Neuron (in vitro differentiated cells): Measurements from ENCODE around the gene ROBO1.

Experiments used
- H2AFZ ChIP-seq: one replicate; pipeline ENCODE4 v1.6.1; 2013; ENCODE audit warnings: low read depth, mild to moderate bottlenecking, inconsistent platforms, low read length, moderate library complexity
- H3K27me3 ChIP-seq: one replicate; pipeline ENCODE4 v1.6.1; 2013; ENCODE audit warnings: low read length; ENCODE audit not compliant: insufficient read depth
- H3K36me3 ChIP-seq: one replicate; pipeline ENCODE4 v1.6.1; 2013; ENCODE audit warnings: low read length; ENCODE audit not compliant: insufficient read depth
- H3K4me1 ChIP-seq: one replicate; pipeline ENCODE4 v1.6.1; 2013; ENCODE audit warnings: low read length; ENCODE audit not compliant: insufficient read depth
- H3K4me3 ChIP-seq: 2 replicates; pipeline ENCODE4 v1.5.1; 2013; ENCODE audit warnings: mild to moderate bottlenecking, low read length, moderate library complexity
- H3K9me3 ChIP-seq: one replicate; pipeline ENCODE4 v1.6.1; 2013; ENCODE audit warnings: low read length

The ROBO1 gene

DNA sequence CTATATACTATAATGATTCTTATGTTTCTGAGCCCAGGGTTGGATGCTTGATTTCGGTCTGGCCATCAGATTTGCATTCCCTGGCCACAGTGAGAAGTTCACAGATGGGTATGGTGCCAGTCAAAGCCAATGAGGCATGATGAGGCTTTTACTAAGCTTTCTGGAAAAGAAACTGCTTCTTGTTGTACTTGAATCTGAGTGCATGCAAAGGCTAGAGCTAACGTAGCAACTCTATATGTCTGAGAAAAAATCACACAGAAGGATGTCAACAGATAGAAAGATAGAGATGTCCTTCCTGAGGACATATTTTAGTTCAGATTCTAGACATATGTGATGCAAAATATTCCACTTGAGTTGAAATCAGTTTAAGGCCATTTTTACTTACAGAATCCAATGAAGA, 608.1 kb downstream of the ROBO1 start:
- H3K36me3 ChIP-seq = no peaks in the 10 kb centered on the region
- H3K9me3 ChIP-seq = no peaks in the 10 kb centered on the region
- no peak overlapping the region for H3K4me3 ChIP-seq
- peaks cover 14% of the 10 kb centered on the region for H3K4me1 ChIP-seq
- H3K27me3 ChIP-seq = no peaks in the 10 kb centered on the region
- H2AFZ ChIP-seq = no peak overlapping the region

- H3K27me3 ChIP-seq = no peaks in the 10 kb centered on the region
- H3K4me3 ChIP-seq = no peak overlapping the region
- H3K4me1 ChIP-seq = peaks cover 22% of the 10 kb centered on the region
- H2AFZ ChIP-seq = no peak overlapping the region
- no peaks in the 10 kb centered on the region for H3K36me3 ChIP-seq
- no peaks in the 10 kb centered on the region for H3K9me3 ChIP-seq
Observed at GRCh38 chr3:79157191-79157590, 610.6 kb downstream of the ROBO1 start.

- H3K9me3 ChIP-seq = no peaks in the 10 kb centered on the region
- no peaks in the 10 kb centered on the region for H3K27me3 ChIP-seq
- H3K4me1 ChIP-seq = peaks cover 22% of the 10 kb centered on the region
- H3K4me3 ChIP-seq = no peak overlapping the region
- H2AFZ ChIP-seq = no peak overlapping the region
- no peaks in the 10 kb centered on the region for H3K36me3 ChIP-seq
Observed at GRCh38 chr3:79154865-79155264, 612.9 kb downstream of the ROBO1 start.

DNA sequence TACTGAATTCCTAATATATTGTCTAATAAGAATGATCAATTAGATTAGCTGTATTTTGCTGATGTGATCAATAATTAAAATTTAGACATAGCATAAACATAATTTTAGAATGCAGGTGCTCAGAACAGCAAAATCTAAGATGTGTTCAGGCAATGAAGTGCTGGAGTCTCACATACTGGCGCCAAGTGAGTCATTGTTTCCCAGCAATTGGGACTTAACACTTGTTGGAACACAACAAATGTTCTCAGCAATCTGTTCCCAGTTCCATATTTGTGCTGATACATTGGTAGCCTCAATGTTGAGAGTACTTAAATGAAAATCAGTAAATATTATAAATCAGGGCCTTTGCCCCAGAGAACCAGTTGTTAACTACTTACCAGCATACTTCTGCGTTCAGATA, 619.0 kb downstream of the ROBO1 start:
- no peaks in the 10 kb centered on the region for H3K9me3 ChIP-seq
- H2AFZ ChIP-seq = no peak overlapping the region
- H3K36me3 ChIP-seq = no peaks in the 10 kb centered on the region
- H3K27me3 ChIP-seq = no peaks in the 10 kb centered on the region
- H3K4me1 ChIP-seq = no peaks in the 10 kb centered on the region
- no peak overlapping the region for H3K4me3 ChIP-seq

- H3K4me1 ChIP-seq = no peaks in the 10 kb centered on the region
- H3K4me3 ChIP-seq = no peak overlapping the region
- H3K27me3 ChIP-seq = no peaks in the 10 kb centered on the region
- no peak overlapping the region for H2AFZ ChIP-seq
- H3K36me3 ChIP-seq = no peaks in the 10 kb centered on the region
- no peaks in the 10 kb centered on the region for H3K9me3 ChIP-seq
Observed at GRCh38 chr3:79146024-79146423, 621.8 kb downstream of the ROBO1 start.

DNA sequence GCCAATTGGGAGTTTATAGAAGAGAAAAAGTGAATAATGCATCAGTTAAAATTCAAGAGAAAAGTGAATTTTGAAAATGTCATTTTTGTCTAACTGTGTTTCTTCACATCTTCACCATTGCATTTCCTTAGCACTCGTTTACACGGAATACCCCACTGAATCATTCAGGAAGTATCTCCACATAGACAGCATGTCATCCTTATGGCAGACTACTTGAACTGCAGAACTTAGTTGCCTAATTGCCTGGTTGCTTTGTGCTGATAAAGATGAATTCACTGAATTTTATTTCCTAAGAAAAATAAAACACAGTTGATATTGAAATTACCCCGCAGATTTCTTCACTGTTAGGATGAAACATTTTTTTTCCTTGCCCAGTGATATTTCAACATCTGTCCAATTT, 627.1 kb downstream of the ROBO1 start:
- no peak overlapping the region for H2AFZ ChIP-seq
- no peak overlapping the region for H3K4me3 ChIP-seq
- no peaks in the 10 kb centered on the region for H3K9me3 ChIP-seq
- no peaks in the 10 kb centered on the region for H3K36me3 ChIP-seq
- no peaks in the 10 kb centered on the region for H3K27me3 ChIP-seq
- H3K4me1 ChIP-seq = peaks cover 10% of the 10 kb centered on the region

- H2AFZ ChIP-seq = no peak overlapping the region
- H3K9me3 ChIP-seq = no peaks in the 10 kb centered on the region
- H3K27me3 ChIP-seq = no peaks in the 10 kb centered on the region
Observed at GRCh38 chr3:79139395-79140068, 628.3 kb downstream of the ROBO1 start.

GRCh38 chr3:79125313-79125984, 642.3 kb downstream of the ROBO1 start:
- H3K4me3 ChIP-seq = no peak overlapping the region
- no peaks in the 10 kb centered on the region for H3K9me3 ChIP-seq
- H3K27me3 ChIP-seq = no peaks in the 10 kb centered on the region
- no peaks in the 10 kb centered on the region for H3K4me1 ChIP-seq
- H2AFZ ChIP-seq = no peak overlapping the region
- no peaks in the 10 kb centered on the region for H3K36me3 ChIP-seq

More at GRCh38 chr3:79139395-79140068, 628.3 kb downstream of the ROBO1 start:
- Histone ChIP-seq H3K4me1 (peaks cover 10% of the 10 kb centered on the region), H3K4me3 (no peak overlapping the region), H3K36me3 (no peaks in the 10 kb centered on the region)

GRCh38 chr3:79115458-79115857, 652.3 kb downstream of the ROBO1 start:
- Histone ChIP-seq H3K4me3 (no peak overlapping the region), H3K36me3 (no peaks in the 10 kb centered on the region), H3K9me3 (no peaks in the 10 kb centered on the region), H3K4me1 (no peaks in the 10 kb centered on the region), H3K27me3 (no peaks in the 10 kb centered on the region), H2AFZ (no peak overlapping the region)

DNA sequence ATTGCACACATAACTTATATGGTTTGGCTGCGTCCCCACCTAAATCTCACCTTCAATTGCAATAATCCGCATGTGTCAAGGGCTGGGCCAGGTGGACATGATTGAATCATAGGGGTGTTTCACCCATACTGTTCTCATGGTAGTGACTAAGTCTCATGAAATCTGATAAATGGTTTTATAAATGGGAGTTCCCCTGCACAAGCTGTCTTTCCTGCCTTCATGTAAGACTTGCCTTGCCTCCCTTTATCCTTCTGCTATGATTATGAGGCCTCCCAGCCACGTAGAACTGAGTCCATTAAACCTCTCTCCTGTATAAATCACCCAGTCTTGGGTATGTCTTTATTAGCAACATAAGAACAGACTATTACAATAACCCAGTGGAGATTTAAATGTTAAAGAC, 653.9 kb downstream of the ROBO1 start:
- H3K9me3 ChIP-seq = no peaks in the 10 kb centered on the region
- H3K36me3 ChIP-seq = no peaks in the 10 kb centered on the region
- no peak overlapping the region for H2AFZ ChIP-seq
- H3K27me3 ChIP-seq = no peaks in the 10 kb centered on the region
- H3K4me1 ChIP-seq = no peaks in the 10 kb centered on the region
- H3K4me3 ChIP-seq = no peak overlapping the region

GRCh38 chr3:79111375-79112052, 656.3 kb downstream of the ROBO1 start:
- no peaks in the 10 kb centered on the region for H3K36me3 ChIP-seq
- H3K27me3 ChIP-seq = no peaks in the 10 kb centered on the region
- H3K4me3 ChIP-seq = no peak overlapping the region
- H3K4me1 ChIP-seq = peaks cover 3% of the 10 kb centered on the region
- no peaks in the 10 kb centered on the region for H3K9me3 ChIP-seq
- no peak overlapping the region for H2AFZ ChIP-seq

- Histone ChIP-seq H3K27me3 (no peaks in the 10 kb centered on the region), H3K4me1 (peaks cover 3% of the 10 kb centered on the region)
Observed at GRCh38 chr3:79109754-79110153, 658.0 kb downstream of the ROBO1 start.

DNA sequence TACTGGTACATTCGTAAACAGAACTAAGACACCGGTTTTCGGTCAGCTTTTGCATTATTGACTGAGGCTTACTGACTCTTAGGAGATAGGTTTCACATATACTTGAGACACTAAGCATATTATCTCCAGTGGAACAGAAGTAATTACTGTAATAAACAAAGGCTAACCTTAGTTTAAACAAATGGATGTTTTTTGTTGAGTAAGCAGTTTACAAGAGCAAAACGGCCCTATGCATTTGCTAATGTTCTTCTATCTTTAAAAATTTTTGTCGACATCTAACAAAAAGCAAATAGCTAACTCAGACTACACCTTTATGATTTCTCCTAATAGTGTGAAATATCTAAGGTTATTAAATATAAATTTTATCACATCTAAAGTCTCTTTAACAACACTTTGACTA, 664.5 kb downstream of the ROBO1 start:
- H3K36me3 ChIP-seq = no peaks in the 10 kb centered on the region
- H3K4me3 ChIP-seq = no peak overlapping the region
- H3K27me3 ChIP-seq = no peaks in the 10 kb centered on the region
- no peaks in the 10 kb centered on the region for H3K9me3 ChIP-seq
- no peaks in the 10 kb centered on the region for H3K4me1 ChIP-seq
- no peak overlapping the region for H2AFZ ChIP-seq

More at GRCh38 chr3:79109754-79110153, 658.0 kb downstream of the ROBO1 start:
- Histone ChIP-seq H3K36me3 (no peaks in the 10 kb centered on the region), H2AFZ (no peak overlapping the region), H3K4me3 (no peak overlapping the region), H3K9me3 (no peaks in the 10 kb centered on the region)
